GM18868 (cell line): ENCODE measurements around the gene CLEC2A.
"Not testable (repeated sequence)": the region's sequence is repeated elsewhere in the genome, so short reads cannot be mapped to it uniquely, and the experiment has no call there.

Experiments used
- ATAC-seq: cut with Tn5 transposase; IDR thresholded peaks from one replicate; pipeline ENCODE4 v1.9.1; 2021; ENCODE audit warnings: mild to moderate bottlenecking, moderate library complexity; ENCODE audit not compliant: unreplicated experiment

Gene CLEC2A

GRCh38 chr12:9932270-9932669 lies at the start of gene CLEC2A:
Gene CLEC2A, minus strand, starts transcription at chr12:9932370. Its CDS starts 41 bp downstream, at chr12:9932329.
- no peak for ATAC-seq

- no peak for ATAC-seq
Measured at GRCh38 chr12:9980126-9980525, 48.0 kb upstream of the CLEC2A start.

- no peak for ATAC-seq
Measured at GRCh38 chr12:9977916-9978315, 45.7 kb upstream of the CLEC2A start.

GRCh38 chr12:9976626-9977025 lies 44.5 kb upstream of the CLEC2A start:
- ATAC-seq = not testable (repeated sequence)

- ATAC-seq = no peak
Measured at GRCh38 chr12:9975614-9976013, 43.4 kb upstream of the CLEC2A start.

- ATAC-seq = not testable (repeated sequence)
Measured at GRCh38 chr12:9974731-9975130, 42.6 kb upstream of the CLEC2A start.

GRCh38 chr12:9973949-9974348 lies 41.8 kb upstream of the CLEC2A start:
- no peak for ATAC-seq

GRCh38 chr12:9971181-9971580 lies 39.0 kb upstream of the CLEC2A start, which contains the start of gene CLEC12A:
Gene CLEC12A, plus strand, starts transcription at chr12:9971409. Its CDS starts 188 bp downstream, at chr12:9971597.
- no peak for ATAC-seq

GRCh38 chr12:9969673-9970072 lies 37.5 kb upstream of the CLEC2A start:
- ATAC-seq = no peak

GRCh38 chr12:9961901-9962300 lies 29.7 kb upstream of the CLEC2A start:
- ATAC-seq = no peak

GRCh38 chr12:9961106-9961505 lies 28.9 kb upstream of the CLEC2A start:
- no peak for ATAC-seq

GRCh38 chr12:9960590-9960989 lies 28.4 kb upstream of the CLEC2A start:
- no peak for ATAC-seq

GRCh38 chr12:9957834-9958233 lies 25.7 kb upstream of the CLEC2A start:
- no peak for ATAC-seq

GRCh38 chr12:9952954-9953729 lies 21.0 kb upstream of the CLEC2A start:
- not testable (repeated sequence) for ATAC-seq

- ATAC-seq = peak; percentile 31
Measured at GRCh38 chr12:9951026-9951675, 19.0 kb upstream of the CLEC2A start.

GRCh38 chr12:9948606-9949296 lies 16.6 kb upstream of the CLEC2A start:
- ATAC-seq = peak; percentile 96

GRCh38 chr12:9947674-9948073 lies 15.5 kb upstream of the CLEC2A start:
- no peak for ATAC-seq

GRCh38 chr12:9944391-9944790 lies 12.2 kb upstream of the CLEC2A start:
- no peak for ATAC-seq

GRCh38 chr12:9943240-9943639 lies 11.1 kb upstream of the CLEC2A start:
- ATAC-seq = no peak

GRCh38 chr12:9941838-9942237 lies 9.7 kb upstream of the CLEC2A start:
- no peak for ATAC-seq

- ATAC-seq = no peak
Measured at GRCh38 chr12:9940375-9940774, 8.2 kb upstream of the CLEC2A start.

GRCh38 chr12:9936591-9936990 lies 4.4 kb upstream of the CLEC2A start:
- ATAC-seq = no peak
